GM18499 (cell line): ENCODE measurements around the gene DCX.
"Not testable (repeated sequence)": the region's sequence is repeated elsewhere in the genome, so short reads cannot be mapped to it uniquely, and the experiment has no call there.

ENCODE experiments used
- ATAC-seq: cut with Tn5 transposase; IDR thresholded peaks from one replicate; pipeline ENCODE4 v1.9.1; 2021; ENCODE audit warnings: moderate number of reproducible peaks; ENCODE audit not compliant: insufficient read depth, unreplicated experiment

Gene DCX

DNA sequence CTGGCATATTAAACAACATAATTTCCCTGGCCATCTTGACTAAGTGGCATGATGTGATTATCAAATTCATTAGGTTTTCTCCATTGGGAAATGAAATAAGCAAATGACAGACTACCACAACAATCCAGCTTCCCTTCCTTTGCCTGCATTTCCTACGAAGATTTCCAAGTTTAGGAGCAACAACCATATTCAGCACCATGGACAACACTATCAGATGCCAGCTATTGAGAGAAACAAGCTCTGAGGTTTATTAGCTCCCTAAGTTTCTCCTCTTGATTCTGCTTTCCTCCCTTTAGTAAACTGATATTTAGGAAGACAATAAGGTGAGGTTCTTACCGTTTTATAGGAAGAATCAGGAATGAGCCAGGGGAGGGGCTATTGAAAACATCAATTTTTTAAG is 36.2 kb downstream of the DCX start:
- no peak for ATAC-seq

DNA sequence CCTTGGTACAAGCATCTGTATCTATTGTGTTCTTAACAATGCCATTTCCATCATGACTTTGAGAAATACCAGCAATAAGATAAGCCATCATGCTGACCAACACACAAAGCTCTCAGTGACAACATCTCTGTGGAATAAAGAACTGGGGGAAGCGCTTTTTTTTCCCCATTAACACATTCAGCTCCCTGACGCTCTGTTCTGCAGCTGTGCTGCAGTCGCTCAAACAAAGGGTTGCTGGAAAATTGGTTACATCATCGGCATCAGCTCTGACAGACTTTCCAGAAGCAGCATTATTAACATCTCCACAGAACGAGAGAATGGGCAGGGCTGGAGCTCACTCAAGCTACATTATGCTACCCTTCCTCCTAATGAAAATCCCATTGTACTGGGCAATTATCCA is 39.9 kb downstream of the DCX start:
- ATAC-seq, result no peak

DNA sequence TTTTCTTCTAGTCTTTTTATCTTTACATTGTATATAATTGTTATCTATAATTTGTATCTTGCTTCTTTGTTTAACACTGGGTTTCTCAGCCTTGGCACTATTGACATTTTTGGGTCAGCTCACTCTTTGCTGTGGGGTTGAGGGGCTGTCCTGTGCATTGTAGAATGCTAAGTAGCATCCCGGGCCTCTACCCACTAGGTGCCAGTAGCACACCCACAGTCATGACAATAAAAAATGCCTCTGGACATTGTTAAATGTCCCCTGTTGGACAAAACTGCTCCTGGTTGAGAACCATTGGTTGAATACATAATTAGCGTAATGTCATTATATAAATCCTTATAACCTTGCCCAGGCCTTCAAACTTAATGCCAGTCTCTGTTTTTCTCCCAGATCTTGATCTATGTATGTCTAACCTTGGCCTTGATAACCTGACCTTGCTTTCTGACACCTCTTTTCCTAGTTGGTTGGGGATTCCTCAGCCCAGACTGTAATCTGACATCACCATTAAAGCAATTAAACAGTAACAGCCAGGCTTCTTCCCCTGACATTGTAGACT is 46.1 kb downstream of the DCX start:
- no peak for ATAC-seq

DNA sequence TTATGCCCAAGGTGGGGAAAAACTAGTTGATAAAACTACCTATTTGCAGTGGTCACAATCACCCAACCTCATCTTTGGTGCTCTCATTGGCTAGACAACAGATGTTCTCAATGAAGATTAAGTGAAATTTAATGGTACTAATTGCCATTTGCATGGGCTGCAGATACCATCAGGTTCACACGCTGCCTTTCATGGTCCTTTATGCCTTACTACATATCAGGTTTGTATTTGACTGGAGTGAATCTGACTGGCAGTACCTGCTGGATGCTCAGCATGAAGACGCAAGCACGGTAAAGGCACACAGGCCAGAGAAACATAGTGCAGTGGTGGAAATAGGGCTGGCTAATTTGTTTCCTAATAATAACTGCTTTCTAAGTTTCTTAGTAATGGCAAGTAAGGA is 48.3 kb downstream of the DCX start:
- no peak for ATAC-seq

DNA sequence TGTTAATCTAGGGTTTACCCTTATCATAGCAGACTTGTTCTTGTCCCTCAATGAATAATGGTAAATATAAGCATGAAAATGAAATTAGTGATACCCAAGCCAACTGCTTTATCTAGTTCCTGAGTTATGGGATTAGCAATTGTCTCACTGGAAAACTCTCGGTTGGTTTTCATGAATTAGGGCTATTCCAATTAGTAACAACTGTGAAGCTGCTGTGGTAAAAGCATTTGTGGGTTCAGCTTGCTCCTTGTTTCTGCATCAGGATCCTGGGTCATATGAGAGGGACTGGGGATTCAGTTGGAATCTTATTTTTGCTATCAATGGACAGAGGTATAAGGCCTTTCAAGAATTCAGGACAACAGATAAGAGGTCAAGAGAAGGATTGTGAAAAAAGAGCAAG is 50.2 kb downstream of the DCX start:
- ATAC-seq, result no peak

DNA sequence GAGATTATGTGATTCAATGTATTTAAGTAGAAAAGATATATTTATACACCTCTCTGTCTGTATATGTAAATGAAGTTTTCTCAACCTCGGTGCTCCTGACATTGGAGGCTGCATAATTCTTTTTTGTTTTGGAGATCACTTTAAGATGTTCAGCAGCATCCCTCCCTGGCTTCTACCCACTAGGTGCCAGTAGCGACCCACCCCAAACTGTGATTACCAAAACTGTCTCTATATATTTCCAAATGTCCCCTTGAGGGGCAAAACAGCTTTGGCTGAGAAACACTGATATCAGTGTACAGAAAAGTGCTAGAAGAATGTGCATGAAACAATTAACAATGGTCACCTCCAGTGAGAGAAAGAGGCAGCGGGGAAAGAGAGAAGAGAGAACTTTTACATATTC is 51.2 kb downstream of the DCX start:
- ATAC-seq, result no peak

DNA sequence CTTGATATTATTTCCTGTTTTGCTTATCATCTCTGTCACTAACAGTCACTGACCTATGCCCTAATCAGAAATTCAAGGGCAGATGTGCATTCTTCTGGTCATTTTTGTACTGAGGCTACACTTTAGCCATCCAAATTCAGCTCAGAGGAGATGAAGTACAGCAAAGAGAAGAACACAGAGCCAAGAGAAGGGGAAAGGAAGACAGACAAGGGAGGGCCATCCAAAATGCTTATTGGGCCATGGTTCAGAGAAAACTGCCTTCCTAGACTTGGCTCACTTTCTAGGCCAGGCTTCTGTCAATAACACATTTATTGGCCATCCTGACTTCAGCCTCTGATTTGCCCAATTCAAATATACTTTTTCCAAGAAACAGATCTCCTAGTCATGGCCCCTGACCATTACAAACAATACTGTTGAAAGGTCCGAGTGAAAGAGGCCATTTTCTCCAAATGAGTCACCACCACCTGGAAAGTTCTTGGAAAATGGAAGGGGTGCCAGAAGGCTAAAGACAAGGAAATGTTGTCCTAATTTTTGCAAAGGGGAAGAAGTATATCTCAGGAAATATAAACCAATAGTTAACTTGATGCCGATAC is 56.4 kb downstream of the DCX start:
- no peak for ATAC-seq

DNA sequence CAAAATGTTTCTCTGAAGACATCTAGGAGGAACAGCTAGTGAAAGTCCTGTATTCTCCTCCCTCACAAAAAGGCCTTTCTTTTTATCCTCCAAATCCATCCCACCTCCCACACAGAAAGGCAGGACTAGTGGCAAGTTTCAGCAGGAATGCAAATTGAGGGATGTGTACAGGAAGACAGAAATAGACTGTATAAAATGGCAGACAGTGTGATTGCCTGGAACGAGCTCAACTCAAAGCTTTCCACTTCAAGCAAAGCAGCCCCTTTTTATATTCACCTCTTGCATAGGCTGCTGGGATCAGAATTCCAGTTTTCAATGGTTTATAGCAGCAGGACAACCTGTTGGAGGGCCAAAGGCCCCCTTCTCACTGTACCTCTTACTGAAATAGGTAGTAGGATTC is 57.5 kb downstream of the DCX start:
- no peak for ATAC-seq

DNA sequence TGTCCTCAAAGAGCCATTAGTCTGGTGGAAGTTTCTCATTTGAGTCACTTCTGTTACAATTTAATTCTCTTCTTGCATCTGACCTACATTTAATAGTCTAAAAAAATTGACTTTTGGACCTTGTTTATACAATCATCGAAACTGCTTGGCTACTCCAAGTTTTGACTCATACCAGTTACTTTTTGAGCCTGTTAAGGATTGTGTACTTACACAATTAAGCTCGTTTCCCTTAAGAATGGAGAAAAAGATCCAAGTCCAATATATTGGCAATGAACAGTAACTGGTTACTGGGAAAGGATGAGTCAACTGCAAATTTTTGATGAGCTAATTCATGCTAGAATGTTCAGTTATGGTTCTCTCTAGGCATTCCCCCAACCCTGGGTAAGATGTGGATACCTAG is 58.2 kb downstream of the DCX start:
- ATAC-seq, result no peak

DNA sequence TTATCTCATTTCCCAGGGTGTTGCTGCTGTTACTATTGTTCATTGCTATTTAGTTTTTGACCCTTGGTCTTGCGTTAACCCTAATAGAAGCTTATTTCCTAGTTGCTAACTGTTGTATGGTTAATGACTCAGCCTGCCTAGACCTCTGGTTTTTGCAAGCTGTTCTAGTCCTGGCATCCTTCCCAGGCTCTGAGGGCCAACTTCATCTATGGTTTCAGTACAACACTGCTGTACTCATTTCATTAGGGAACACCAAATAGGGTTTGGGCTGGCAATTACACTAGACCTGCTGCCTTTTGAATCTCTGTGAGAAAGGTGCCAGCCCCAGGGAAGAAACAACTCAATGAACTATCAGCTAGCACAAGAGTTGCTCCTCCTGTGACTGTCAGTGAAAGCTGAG is 59.6 kb downstream of the DCX start:
- ATAC-seq, result no peak

DNA sequence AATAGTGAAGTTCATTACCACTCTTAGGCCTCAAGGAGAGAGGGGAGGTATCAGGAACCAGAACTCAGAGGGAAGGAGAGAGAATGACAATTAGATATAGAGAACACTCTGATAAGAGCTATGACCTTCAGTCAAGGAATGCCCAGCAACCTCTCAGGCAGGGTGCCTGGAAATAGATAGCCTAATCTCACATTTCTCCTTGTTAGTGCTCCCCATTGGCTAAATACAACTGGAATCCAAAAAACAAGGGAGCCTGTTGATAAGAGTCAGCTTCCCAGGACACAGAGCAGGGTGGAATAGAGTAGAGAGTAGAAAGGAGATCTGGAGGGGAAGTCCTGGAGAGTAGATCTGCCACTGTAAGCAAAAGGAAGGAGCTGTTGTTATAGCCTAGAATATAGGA is 62.1 kb downstream of the DCX start:
- ATAC-seq, result no peak

DNA sequence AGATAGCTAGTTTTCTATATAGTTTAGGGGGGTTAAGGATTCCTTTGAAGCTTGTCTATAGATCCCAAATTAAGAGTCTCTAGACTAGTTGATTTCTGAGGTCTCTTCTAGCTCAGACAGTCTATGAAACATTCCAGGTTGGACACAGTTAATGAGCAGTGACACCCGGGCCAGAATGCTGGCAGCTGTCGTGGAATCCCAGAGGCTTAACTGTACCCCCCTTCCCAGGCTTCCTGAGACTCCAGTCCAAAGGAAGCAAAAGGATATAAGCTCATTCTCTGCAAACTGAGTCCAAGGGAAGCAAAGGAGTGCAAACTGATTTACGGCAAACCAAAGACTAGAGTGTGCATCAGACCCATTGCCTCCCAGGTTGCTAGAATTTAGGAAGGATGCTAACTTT is 62.9 kb downstream of the DCX start:
- ATAC-seq, result no peak

DNA sequence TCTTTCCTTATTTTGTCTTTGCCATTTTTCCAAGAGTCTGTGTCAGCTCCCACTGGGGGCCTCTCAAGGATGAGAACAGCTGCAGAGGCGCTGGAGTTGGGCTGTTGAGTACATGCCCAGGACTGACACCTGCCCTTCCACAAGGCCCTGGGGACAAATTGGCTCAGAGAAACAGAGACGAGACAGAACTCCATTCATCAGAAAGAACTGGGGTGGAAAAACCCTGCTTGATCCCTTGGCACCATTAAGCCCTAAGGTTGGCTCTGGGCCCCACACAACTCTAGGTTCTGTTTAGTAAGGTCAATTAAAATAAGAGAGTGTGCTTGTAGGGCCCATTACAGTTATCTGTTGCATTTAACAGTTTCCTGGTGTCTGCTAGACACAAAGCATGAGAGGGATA is 63.6 kb downstream of the DCX start:
- ATAC-seq, result no peak

DNA sequence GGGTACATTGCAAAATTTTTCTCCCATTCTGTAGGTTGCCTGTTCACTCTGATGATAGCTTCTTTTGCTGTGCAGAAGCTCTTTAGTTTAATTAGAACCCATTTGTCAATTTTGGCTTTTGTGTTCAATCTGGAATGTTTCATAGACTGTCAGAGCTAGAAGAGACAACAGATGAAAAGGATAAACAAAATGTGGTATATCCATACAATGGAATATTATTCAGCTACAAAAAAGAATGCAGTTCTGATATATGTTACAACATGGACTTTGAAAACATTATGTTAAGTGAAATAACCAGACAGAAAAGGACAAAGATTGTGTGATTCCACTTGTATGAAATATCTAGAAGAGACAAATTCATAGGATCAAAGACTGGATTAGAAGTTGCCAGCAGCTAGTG is 65.8 kb downstream of the DCX start:
- not testable (repeated sequence) for ATAC-seq

DNA sequence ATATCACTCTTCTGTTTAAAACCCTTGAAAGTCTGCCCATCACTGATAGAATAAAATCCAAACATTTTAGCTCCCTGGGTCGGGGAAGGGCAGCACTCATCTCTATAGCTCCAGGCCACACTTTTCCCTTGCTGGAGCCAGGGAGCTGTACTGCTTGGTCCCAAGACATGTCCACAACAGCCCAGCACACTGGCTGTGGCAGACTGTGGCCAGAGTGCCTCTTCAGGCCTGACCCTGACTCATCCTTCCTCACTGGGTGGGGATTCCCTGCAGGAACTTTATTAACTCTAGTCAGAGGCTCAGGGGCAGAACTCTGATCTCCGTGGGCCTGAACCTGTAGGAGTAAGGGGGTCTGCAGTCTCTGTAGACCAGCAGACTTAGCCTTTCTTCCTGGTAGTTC is 71.9 kb downstream of the DCX start:
- no peak for ATAC-seq

DNA sequence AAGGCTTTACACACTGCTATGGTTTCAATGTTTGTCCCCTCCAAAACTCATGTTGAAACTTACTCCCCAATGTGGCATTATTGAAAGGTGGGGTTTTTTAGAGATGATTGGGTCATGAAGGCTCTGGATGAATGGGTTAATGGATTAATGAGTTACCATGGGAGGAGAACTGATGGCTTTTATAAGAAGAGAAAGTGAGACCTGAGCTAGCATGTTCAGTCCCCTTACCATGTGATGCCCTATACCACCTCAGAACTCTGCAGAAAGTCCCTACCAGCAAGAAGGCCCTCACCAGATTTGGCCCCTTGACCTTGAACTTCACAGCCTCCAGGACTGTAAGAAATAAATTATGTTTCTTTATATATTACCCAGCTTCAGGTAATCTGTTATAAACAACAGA is 72.8 kb downstream of the DCX start:
- no peak for ATAC-seq

DNA sequence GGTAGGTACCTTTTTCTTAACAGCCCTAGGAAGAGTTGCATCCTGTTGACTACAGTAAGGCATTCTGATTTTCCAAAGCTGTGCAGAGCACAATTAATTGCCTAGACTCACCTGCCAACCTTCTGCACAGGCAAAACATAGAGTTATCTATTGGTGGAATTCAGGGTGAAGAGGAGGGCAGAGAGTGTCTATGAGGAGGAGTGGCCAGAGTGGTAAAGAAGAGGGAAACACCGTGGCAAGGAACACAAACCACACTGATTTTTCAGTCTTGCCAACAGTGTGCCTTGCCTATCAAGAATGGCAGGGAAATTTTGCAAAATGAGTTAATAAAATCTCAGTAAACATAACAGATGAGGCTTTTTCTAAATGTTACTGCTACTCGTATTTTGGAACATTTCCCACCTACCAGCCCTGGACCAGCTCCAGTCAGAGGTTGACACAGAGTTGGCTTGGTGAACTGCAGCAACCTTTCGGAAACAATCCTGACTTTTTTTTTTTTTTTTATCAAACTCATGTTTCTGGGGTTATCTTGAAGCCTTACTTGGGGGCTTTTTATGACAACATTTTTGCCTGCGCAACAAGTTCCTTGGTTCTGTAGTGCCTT is 73.8 kb downstream of the DCX start:
- no peak for ATAC-seq

DNA sequence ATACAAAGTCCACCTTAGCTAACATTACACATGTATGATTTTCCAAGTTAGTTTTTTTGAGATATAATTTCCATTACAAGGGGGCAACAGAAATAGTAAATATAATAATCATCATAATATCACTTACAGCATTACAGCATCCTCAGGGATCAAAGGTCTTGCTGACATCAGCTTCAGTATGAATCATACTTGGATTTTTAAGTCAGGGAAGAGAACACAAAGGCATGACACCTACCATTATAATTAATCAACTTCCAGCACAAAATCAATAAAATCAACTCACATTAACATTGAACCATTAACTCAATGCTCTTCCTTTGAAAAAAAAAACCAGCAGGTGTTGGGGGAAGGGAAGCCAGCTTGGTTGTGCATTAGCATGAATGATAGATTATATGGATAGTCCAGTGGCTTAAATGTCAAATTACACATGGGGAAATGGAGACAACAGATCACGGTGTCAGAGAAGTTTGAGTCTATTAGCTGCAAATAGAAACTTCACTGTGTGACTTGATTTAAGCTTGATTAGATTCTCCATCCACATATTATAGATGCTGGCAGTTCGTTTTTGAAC is 74.8 kb downstream of the DCX start:
- no peak for ATAC-seq

DNA sequence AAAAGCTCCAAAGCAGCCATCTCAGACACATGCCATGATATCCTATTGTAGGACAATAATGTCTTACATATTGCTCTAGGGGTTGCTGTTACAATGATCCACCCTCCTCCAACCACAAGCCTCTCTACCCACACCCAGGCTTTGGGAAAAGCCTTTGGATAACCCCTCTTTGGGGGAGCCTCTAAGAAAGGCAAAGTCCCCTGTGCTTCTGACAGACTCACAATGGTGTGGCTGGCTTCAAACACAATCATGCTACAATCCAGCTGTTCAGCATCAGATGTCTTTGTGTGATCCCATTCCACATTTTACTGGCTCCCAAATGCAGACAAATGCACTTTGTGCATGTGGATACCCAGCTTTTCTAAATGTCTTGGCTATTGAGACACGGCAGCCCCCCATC is 75.9 kb downstream of the DCX start:
- no peak for ATAC-seq

DNA sequence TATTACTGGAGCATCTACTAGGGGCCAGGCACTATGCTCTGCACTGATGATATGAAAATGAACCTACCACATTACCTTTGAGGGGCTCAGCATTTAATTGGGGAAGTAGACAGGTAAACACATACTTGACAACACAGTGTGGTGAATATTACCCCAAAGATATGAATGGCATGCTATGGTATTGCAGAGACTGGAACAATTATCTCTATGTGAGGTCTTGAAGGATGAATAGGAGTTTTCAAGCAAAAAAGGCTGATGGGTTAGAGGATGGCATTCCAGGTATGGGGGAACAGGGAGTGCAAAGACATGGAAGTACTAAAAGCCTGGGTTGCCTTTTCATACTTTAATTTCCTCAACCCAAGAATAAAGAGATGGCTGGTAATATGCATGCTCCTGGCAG is 82.6 kb downstream of the DCX start:
- no peak for ATAC-seq

DNA sequence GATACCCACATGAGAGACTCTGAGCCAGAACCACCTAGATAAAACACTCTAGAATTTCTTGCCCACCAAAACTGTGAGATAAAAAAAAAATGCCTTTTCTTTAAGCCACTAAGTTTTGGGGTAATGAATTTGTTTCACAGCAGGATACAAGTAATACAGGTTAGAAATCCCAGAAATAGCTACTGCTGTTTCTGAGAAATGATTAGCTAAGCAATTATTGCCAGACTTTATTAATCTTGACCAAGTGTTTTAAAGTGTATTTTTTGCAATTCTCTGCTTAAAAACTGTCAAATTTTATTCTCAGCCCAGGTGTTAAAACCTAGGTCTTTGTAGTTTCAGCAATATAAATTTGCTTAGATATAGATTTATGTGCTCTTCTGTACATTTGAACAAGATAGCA is 83.1 kb downstream of the DCX start:
- ATAC-seq, result no peak

DNA sequence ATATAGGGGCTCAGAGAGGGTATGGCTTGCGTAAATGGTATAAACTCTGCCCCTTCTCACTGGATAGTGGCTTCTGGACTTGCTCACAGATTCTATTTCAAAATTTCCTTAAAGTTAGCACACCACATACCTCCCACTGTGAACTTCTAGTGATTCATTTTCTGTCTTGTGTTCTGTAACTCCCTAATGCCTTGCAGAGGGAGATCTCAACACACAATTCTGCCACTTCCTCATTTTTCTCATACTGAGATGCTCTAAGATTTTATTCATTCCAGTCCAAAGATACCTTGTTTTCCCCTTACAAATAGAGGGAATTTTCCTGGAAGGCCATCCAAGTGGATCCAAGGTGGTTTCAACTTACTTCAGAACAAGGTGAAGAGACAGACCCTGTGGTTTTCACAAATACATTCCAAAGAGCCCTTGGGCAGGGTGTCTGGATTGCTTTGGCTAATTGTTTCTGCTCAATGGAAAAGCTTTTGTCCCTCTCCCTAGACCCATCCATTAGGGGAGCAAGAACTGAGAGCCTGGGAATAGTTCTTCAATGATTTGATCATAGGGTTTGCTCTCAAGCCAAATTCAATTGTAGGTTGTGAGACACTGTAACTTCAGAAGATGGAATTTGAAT is 89.6 kb downstream of the DCX start:
- no peak for ATAC-seq
